Activated CD8-positive, alpha-beta memory T cell treated with anti-CD3 and anti-CD28 coated beads for 48 hours (primary cell): ENCODE results near the gene SOCS6.

Experiments
- DNase-seq, 3 experiments: peaks; one replicate each; pipeline ENCODE4 v3.0.0-alpha.2; 2020; ENCODE audit warnings: low read depth in 2 of 3, low spot score in 2 of 3

The SOCS6 gene

DNA sequence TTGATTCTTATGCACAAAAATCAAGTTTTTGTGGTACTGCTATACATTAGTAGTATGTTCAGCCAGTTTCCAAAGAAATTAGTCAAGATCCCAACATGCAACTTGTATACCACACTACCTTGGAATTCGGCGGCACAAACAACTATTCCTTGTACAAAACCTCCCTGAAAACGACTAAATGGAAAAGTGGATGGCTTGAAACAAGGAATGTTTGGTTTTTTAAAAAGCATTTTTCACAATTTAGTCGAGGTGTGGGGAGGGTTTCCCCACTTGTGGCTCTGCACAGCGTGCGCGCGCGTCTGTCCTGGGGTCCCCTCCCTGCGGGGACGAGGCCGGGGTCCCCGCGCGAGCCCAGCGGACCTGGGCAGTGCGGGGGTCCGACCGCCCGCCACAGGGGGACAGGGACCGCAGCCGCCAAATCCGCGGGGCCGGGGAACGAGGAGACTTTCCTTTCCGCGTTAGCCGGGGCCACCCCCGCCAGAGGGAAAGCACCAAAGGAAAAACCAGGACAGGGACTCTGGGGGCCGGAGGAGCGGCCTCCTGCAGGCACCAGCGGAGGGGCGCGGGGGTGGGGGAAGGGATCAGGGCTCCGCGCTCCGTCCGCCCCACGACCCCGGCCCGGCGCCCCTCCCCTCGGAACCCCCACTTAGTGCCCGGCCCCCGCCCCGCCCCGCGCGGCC lies 534 bp upstream of the SOCS6 start:
- DNase-seq, result no peak

DNA sequence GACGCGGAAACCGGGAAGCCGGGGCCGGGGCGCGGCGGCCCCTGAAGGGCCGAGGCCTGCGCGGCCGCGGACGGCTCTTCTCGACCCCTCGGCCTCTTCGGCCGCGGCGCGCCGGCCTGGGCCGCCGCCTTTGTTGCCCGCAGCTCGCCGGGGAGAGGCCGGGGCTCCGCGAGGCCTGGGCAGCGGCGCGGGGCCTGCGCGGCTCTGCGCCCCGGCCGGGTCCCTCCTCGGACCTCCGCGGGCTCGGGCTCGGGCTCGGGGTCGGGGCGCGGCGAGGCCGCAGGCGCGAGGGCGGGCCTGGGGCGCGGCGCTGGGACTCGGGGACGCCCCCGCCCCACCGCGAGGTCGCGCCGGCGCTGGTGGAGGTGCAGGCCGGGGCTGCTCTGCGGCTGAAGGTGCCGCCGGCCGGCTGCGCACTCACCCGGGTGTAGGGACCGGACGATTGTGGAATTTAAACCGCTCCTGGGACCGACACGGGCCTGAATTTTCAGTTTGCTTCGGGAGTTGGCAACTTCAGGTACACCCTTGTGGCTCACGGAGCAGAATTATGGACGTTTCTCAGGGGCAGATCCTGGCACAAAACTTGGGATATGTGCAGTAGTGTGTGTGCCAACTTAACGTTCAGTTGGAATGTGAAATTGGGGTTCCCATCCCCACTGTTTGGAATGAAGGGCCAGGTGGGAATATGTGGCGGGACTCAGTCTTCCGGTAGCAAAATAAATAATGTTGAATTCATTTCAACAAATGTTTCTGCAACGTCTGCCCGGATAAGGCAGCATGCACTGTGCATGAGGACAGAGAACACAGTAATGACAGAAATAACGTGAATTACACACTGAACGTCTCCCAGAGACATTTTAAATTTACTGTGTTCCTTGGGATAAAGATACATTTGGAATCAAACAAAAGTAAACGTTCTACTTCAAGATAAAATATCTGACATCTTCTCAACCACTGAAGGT lies 787 bp downstream of the SOCS6 start:
- peak in 1 of 3 experiments; percentile 6 for DNase-seq

DNA sequence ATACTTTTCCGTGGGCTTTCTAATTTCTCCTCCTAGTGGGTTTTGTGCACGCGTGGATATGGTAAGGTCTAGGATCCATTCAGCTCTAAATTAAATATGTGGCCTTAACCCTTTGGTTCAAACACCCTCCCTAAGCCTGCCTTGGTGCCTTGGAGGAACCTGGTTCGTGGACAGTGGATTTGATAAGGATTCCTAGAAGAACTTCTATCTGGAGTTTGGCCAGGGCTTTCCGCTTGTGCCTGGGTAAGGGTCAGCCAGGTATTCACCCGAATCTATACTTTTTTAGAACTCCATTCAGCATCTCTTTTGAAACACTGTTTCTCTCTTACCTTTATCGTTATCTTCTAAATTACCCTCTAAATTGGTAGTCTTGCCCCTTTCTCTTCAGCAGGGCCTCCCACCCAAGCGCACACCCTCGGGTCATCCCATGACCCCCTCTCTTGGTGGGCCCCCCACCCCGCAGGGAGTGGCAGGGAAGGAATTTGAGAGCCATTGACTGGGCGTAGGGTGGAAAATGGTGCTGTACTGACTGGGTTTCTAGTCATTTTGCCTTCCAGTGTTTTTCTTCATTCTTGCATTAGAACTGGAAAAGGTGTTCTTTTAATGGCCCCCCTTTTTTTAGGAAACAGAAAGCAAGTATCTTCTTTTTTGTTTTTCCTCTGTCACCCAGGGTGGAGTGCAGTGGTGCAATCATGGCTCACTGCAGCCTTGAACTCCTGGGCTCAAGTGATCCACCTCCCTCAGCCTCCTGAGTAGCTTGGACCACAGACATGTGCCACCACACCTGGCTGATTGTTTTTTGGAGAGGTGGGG lies 1.8 kb downstream of the SOCS6 start:
- no peak for DNase-seq

DNA sequence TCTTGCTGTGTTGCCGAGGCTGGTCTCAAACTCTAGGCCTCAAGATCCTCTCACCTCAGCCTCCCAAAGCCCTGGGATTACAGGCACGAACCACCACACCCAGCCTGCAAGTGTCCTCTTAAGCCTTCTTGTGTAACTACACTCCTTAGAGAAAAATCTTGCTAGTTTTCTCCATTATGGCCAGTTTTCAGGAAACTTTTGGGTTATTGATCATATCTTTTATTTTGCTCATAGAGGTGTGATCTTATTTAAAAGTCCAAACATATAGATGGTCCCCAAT lies 2.4 kb downstream of the SOCS6 start:
- no peak for DNase-seq

DNA sequence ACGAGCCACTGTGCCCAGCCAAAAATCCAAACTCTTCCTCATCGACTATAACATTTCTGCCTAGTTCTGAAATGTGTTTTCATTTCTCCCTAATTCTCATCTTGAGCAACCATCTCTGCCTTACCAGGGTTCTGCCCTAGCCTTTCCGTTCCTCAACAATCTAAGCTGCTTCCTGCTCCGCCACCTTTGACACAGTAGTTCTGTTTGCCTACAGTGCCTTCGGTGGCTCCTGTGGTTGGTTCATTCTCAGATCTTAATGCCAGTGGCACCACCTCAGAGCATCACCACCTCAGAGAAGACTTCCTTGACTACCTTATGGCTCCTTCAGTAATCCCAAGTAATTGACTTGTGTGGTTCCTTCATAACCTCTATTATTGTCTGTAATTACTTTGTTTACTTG lies 3.8 kb downstream of the SOCS6 start:
- no peak for DNase-seq

DNA sequence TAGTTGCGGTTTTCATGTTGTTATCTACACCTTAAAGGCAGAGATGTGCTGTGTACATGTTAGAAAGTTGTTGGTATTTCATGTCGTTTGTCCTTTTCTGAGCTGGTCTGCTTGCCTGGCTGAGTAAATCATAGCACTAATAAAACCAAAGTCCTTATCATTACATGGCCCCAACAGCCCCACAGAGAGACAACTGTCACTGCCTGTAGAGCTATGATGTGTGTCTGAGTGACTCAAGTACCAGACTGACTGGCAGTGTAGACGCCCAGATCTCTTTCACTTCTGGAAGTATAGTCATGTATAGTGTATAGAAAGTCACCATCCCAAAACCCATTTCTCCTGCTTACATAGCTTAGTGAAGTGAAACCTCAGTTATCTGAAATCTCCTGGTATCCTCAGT lies 4.3 kb downstream of the SOCS6 start:
- DNase-seq, result no peak

DNA sequence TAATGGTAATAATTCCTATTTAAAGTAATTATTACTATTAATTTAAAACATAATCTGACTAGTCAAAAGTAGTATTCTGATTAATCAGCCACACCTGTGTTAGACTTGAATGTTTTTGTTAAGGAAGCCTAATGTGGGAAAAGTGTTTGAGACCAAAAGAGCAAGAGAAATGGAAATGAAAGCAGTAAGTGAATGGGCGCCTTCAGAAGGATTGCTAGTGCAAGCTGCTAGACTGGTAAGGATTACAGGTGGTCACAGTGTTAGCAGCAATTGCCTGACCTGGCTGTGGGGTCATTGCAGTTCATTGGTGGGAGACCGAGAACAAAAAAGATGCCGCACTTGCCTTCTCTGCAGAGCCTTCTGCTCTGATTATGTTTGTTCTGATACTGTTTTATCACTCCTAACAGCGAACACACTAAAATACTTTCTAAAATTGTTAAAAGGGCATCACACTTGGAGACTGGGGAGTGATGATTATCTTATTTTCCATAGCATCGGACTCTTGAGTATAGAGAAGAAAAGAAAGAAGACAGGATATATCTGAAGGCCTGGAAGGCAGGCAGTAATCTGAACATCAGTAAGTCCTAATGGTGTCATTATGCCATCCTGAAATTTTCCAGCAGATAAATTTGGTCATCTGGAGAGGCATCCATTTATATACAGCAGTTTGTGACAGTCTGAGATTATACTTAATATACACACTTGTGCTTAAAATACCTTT lies 5.8 kb downstream of the SOCS6 start:
- DNase-seq, result no peak

DNA sequence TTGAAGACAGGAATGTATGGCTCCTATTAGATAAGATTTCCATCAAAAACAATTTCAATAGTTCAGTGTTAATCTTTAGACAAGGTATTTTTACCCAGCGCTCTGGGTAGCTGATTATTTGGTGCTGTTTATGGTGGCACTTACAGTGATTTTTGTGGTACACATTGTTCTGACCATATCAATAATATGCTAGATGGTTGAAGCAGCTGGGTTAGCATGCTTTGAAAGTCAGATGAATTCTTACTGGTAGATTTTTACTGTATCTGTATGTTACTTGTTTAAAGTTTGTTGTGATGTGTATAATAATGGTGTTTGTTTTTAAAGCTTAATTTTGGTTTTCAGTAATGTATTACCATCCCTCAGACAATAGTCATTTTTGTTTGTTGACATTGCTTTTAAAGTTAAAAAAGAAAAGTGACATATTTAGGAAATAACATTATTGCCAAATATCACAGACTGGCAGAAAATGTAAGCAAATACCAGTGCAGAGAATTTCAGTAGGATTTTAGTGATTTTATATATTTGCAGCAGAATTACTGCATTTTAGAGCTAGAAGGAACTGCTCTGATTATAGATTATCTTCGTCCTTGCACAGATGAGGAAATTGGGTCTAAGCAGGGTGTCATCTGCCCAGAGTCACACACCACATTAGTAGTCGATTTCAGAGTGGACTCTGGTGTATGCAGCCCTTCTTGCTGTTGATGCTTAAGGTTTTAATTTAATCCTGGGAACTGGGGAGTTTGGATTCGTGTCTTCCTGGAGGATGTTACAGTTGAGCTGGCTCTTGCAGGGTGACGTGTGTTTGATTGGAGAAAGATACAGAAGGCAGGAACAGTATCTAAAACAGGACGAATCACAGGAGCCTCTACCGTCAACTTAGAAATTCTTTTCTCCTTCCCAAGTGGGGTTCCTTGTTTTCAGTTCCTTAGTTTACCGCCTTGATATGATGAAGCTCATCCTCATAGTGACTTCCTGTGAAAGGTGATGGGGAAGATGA lies 6.6 kb downstream of the SOCS6 start:
- DNase-seq, result no peak

DNA sequence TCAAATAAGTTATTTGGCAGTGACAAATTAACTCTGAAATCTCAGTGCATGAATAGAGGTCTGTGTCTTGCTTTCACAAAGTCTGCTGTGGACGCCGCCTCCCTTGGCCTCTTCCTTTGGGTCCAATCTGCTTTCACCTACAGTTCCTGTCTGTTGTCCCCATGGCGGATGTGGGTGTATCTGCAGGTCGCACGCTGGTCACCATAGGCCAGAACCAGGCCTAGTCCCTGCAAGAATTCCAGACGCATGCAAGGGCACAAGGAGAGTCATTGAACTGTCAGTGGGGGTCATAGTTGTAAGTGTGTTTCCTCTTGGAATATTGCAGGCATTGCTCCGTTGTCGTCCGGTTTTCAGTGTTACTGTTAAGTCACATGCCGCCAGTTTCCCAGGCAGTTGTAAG lies 7.4 kb downstream of the SOCS6 start:
- DNase-seq, result no peak

DNA sequence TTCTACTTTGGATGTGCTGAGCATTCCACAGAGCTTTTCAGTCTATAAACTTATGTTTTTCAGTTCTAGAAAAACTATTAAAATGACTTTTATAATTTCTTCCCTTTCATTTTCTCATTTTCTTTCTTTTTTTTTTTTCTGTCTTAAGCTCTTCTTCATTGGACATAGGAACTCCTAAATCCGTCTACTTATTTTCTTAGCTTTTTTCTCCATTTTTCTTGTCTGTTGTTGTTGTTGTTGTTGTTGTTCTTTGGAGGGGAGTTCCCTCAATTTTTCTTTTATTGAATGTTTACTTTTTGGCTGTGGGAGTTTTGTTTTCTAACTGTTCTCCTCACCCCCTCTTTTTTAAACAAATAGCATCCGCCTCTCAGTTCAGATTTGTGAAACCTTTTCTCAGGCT lies 7.9 kb downstream of the SOCS6 start:
- no peak for DNase-seq

DNA sequence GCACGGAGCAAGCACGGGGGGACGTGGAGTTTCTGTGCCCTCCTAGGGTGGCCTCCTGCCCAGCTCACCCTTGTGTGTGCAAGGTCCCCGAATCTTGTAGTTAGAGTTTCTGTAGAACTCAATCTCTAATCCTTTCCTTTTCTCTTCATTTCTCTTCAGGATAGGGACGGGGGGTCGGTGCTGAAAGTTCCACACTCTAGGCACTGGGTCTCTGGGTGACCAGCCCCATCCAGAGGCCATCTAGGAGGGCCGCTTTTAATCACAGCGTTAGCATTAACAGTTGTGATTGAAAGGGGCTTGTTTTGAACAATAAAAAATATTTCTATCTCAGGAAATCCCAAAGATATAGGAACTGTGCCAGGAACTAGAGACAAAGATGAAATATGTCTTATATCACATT lies 10.5 kb downstream of the SOCS6 start:
- DNase-seq, result no peak

DNA sequence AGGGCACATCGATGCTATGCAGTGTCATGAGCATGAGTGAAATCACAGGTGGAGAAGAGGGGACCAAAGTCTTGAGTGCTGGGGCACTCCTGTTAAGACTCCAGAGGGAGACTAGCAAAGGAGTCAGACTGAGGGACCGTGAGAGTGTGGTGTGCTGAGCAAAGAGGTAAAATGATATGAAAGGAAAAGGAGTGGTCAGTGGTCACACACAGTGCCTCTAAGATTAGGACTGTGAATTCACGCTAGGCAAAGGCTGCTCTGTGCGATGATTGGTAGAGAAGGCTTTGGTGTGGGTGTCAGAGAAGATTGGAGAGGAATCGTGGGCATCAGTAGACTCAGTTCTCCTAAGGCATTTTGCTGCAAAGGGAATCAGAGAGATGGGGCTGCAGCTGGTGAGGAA lies 12.8 kb downstream of the SOCS6 start:
- DNase-seq, result no peak

DNA sequence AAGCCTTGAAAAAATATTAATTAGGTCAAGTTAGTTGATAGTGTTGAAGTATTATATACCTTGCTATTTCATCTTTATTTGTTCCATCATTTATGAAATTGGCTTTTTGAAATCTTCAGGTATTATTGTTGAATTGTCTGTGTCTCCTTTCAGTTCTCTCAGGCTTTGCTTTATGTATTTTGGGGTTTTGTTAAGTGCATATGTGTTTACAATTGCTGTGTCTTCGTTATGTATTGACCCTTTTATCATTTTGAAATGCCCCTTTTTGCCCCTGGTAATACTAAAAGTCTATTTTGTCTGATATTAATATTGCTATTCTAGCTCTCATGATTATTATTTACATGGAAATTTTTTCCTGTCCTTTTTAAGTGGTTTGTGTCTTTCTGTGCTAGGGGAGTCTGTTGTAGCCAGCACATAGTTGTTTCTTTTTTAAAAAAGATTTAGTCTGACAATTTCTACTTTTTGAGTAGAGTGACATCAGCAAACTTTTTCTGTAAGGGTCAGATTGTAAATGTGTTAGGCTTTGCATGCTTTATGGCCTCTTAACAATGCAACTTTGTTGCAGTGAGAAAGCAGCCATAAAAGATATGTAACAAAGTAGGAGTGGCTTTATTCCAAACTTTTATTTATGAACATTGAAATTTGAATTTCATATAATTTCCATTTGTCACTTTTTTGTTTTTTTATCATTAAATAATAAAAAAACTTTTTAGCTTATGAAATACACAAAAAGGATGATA lies 19.9 kb downstream of the SOCS6 start:
- no peak for DNase-seq

DNA sequence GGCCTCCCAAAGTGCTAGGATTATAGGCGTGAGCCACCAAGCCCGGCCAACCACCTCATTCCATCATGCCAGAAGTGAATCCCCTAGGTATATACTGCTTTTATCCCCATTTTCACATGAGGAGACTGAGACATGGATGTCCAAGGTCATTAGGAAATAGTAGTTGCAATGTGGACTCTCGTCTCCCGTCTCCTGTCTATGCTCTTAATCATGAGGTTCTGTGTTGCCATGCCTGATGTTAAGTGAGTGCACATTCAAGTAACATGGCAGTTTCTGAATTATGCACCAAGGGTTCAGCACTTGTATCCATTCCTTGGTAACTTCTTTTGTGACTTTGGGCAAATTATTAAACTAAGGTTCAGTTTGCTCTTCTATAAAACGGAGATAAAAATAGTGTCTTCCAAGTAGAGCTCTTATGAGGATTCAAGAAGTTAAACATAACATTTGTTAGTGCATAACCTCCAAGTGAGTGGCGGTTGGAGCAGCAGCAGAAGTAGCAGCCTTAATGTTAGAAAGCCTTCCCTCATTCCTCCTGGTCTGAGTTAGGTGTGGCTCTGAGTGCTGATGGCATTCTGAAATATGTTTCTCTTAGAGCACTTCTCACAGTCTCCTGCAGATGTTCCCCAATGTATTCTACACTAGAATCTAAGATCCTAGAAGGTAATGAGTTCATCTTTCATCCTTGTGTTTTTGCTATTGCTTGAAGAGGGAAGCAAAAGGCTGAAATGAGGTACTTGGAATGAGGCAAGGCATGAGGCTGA lies 21.9 kb downstream of the SOCS6 start:
- DNase-seq, result no peak

DNA sequence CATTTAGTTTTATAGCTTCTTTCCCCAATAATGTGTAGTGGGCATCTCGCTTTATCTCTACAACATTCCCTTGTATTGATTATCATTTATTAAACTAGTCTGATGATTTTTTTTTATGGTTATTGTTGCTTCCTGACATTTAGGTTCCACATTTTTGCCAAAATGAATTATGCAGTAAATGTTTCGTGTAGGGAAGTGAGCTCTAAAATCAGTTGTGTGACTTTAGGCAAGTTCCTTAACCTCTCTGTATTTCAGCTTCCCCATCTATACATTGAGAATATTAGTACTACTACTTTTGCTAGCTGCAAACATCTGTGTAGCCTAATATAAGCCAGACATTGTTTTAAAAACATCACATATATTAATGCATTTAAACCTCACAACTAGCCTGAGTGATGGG lies 22.9 kb downstream of the SOCS6 start:
- DNase-seq, result no peak

DNA sequence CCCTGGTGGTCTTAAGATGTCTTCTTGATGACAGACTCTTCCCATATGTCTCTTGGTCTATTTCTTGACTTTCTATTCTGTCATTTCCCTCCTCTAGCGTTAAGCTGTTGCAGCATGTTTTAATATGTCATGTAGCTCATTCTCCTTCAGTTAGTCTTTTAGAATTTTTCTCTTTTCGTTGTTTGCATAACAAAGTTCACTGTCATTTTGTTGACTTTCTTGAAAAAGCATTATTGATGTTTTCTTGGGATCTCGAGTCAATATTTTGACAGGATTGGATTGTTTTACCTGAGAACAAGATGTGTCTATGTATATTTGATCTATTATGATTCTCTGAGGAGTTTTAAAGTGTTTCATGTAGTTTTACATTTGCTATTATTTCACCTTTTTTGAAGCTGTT lies 24.8 kb downstream of the SOCS6 start:
- no peak for DNase-seq

DNA sequence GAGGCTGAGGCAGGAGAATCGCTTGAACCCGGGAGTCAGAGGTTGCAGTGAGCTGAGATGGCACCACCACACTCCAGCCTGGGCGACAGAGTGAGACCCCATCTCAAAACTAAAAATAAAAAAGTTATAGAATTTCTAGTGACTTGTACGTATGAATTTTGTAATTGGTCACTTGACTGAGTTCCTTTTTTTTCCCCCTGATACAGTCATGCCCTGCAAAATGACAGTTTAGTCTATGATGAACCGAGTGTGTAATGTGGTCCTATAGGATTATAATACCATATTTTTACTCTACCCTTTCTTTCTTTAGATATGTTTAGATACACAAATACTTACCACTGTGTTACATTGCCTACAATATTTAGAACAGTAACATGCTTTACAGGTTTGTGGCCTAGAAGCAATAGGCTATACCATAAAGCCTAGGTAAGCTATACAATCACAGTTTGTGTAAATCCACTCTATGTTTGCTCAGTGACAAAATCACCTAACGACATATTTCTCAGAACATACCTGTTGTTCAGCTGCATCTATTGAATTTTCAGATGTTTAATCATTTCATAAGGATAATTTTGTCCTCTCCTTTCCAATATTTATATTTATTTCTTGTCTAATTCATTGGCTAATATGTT lies 25.4 kb downstream of the SOCS6 start:
- no peak for DNase-seq

DNA sequence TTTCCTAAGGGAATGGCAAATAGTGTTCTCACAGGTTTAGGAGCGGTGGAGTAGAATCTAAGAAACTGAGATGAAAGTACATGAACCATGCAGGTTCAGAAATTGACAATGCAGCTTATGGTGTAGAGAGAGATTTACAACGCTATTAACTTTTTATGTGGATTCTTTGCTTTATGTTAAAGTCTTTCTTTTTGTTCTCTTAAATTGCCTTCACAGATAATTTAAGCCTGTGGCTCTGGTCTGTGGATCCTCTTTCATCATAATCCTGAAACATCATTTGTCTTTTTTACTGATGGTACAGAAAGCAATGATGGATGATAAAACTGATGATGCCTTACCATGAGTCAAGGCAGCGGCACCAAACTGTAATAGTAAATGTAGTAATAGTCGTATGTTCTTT lies 30.3 kb downstream of the SOCS6 start:
- no peak for DNase-seq
